OCI-LY7 (cell line): ENCODE measurements around the gene GDF2.

Experiments
- EZH2phosphoT487 ChIP-seq: fragments of 200-600 bp; sonication (generic); IDR thresholded peaks from 2 replicates; pipeline ENCODE4 v1.6.1; 2018; ENCODE audit warnings: low read depth, borderline replicate concordance, mild to moderate bottlenecking, mixed run types, antibody characterized with exemption, low read length, moderate library complexity, mixed read lengths
- TF ChIP-seq, protein P1 (sequence below): fragments of 200-600 bp; sonication (generic); conservative IDR thresholded peaks from 2 replicates; pipeline ENCODE4 v1.5.1; 2014; ENCODE audit warnings: mild to moderate bottlenecking, antibody characterized with exemption, low read length, moderate library complexity, mixed read lengths

DNA sequence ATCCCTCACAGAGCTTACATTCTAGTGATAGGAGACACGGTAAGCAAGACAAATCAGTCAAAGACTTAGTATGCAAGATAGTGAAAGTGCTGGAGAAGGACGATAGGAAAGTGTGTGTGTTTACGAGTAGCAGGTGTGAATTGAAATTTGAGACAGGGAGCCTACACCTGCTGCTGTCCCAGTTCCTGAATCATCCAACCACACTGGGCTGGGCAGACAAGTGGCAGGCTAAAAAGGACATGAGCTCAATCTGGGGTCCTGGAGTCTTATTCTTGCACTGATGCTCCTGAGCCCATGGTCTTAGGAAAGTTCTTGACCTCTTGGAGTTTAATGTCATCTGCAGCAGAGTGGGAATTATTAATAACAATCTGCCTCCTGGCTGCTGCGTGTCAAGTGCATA is 42.1 kb downstream of the GDF2 start:
- TF ChIP-seq, protein P1, sequence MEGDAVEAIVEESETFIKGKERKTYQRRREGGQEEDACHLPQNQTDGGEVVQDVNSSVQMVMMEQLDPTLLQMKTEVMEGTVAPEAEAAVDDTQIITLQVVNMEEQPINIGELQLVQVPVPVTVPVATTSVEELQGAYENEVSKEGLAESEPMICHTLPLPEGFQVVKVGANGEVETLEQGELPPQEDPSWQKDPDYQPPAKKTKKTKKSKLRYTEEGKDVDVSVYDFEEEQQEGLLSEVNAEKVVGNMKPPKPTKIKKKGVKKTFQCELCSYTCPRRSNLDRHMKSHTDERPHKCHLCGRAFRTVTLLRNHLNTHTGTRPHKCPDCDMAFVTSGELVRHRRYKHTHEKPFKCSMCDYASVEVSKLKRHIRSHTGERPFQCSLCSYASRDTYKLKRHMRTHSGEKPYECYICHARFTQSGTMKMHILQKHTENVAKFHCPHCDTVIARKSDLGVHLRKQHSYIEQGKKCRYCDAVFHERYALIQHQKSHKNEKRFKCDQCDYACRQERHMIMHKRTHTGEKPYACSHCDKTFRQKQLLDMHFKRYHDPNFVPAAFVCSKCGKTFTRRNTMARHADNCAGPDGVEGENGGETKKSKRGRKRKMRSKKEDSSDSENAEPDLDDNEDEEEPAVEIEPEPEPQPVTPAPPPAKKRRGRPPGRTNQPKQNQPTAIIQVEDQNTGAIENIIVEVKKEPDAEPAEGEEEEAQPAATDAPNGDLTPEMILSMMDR = no peak
- TF ChIP-seq EZH2phosphoT487 = no peak
